HG02763 (cell line): ENCODE data around the gene PCDH9.

Source experiments
- ATAC-seq: cut with Tn5 transposase; IDR thresholded peaks from one replicate; pipeline ENCODE4 v1.9.1; 2021; ENCODE audit warnings: mild to moderate bottlenecking, moderate library complexity; ENCODE audit not compliant: unreplicated experiment

The PCDH9 gene

GRCh38 chr13:66859934-66860877 is 369.9 kb downstream of the PCDH9 start:
- ATAC-seq, result no peak

- no peak for ATAC-seq
Observed at GRCh38 chr13:66859078-66859477, 371.1 kb downstream of the PCDH9 start.

GRCh38 chr13:66858163-66858562 is 372.0 kb downstream of the PCDH9 start:
- ATAC-seq, result no peak

- ATAC-seq, result no peak
Observed at GRCh38 chr13:66855131-66855530, 375.0 kb downstream of the PCDH9 start.

- ATAC-seq, result no peak
Observed at GRCh38 chr13:66853564-66853963, 376.6 kb downstream of the PCDH9 start.

GRCh38 chr13:66849706-66850105 is 380.4 kb downstream of the PCDH9 start:
- no peak for ATAC-seq

GRCh38 chr13:66847541-66847940 is 382.6 kb downstream of the PCDH9 start:
- ATAC-seq, result no peak

GRCh38 chr13:66845393-66845792 is 384.7 kb downstream of the PCDH9 start:
- ATAC-seq, result no peak

GRCh38 chr13:66844933-66845332 is 385.2 kb downstream of the PCDH9 start:
- ATAC-seq, result no peak

GRCh38 chr13:66842766-66843165 is 387.4 kb downstream of the PCDH9 start:
- no peak for ATAC-seq

- no peak for ATAC-seq
Observed at GRCh38 chr13:66840621-66841020, 389.5 kb downstream of the PCDH9 start.

GRCh38 chr13:66837246-66837645 is 392.9 kb downstream of the PCDH9 start:
- no peak for ATAC-seq

GRCh38 chr13:66835040-66835628 is 395.0 kb downstream of the PCDH9 start:
- no peak for ATAC-seq

GRCh38 chr13:66830940-66831716 is 399.0 kb downstream of the PCDH9 start:
- ATAC-seq, result peak; percentile 51

- no peak for ATAC-seq
Observed at GRCh38 chr13:66829803-66830202, 400.3 kb downstream of the PCDH9 start.

GRCh38 chr13:66826398-66826797 is 403.7 kb downstream of the PCDH9 start:
- no peak for ATAC-seq

- no peak for ATAC-seq
Observed at GRCh38 chr13:66821551-66821950, 408.6 kb downstream of the PCDH9 start.

GRCh38 chr13:66811455-66811854 is 418.7 kb downstream of the PCDH9 start:
- no peak for ATAC-seq

- no peak for ATAC-seq
Observed at GRCh38 chr13:66809485-66809884, 420.7 kb downstream of the PCDH9 start.

- no peak for ATAC-seq
Observed at GRCh38 chr13:66807251-66807650, 422.9 kb downstream of the PCDH9 start.

GRCh38 chr13:66805657-66806056 is 424.5 kb downstream of the PCDH9 start:
- no peak for ATAC-seq
